Ecto neural progenitor cell (in vitro differentiated cells): Measurements from ENCODE around the gene RNF169.
"Not testable (repeated sequence)": the region's sequence is repeated elsewhere in the genome, so short reads cannot be mapped to it uniquely, and the experiment has no call there.

Experiments
- DNase-seq: peaks from one replicate; pipeline ENCODE4 v3.0.0-alpha.2; 2018; ENCODE audit warnings: low spot score

Gene RNF169

DNA sequence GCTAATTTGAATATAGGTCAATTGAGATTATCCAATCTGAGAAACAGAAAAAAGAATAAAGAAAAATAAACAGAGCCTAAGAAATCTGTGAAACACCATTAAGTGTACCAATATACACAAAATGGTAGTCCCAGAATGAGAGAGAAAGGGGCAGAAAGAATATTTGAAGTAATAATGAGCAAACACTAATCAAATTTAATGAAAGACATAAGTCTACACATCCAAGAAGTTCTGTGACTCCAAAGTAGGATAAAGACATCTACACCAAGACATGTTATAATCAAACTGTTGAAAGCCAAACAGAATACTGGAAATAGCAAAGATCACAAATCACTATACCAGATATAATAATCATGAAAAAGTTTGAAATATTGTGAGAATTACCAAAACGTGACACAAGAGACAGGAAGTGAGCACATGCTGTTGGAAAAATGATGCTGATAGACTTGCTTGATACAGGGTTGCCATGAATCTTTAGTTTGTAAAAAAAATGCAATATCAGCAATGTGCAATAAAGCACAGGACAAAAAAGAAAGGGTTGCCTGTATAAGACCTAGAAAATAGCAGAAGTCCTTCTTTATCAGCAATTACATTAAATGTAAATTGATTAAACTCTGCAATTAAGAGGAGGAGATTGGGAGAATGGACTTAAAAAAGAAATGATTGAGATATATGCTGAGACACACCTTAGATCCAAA lies 75.8 kb downstream of the RNF169 start:
- DNase-seq: no peak

DNA sequence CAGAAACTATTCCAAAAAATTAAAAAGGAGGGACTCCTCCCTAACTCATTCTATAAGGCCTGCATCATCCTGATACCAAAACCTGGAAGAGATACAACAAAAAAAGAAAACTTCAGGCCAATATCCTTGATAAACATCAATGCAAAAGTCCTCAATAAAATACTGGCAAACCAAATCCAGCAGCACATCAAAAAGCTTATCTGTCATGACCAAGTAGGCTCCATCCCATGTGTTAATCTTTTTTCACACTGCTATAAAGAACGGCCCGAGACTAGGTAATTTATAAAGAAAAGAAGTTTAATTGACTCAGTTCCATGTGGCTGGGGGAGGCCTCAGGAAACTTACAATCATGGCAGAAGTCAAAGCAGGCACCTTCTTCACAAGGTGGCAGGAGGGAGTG lies 76.9 kb downstream of the RNF169 start:
- not testable (repeated sequence) for DNase-seq

DNA sequence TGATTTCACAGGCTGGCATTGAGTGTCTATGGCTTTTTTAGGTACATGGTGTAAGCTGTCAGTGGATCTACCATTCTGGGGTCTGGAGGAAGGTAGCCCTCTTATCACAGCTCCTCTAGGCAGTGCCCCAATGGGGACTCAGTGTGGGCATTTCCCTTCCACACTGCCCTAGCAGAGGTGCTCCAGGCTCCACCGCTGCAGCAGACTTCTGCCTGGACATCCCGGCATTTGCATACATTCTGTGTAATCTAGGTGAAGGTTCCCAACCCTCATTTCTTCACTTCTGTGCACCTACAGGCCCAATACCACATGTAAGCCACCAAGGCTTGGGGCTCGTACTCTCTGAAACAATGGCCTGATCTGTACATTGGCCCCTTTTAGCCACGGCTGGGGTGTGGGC lies 78.3 kb downstream of the RNF169 start:
- DNase-seq: no peak

DNA sequence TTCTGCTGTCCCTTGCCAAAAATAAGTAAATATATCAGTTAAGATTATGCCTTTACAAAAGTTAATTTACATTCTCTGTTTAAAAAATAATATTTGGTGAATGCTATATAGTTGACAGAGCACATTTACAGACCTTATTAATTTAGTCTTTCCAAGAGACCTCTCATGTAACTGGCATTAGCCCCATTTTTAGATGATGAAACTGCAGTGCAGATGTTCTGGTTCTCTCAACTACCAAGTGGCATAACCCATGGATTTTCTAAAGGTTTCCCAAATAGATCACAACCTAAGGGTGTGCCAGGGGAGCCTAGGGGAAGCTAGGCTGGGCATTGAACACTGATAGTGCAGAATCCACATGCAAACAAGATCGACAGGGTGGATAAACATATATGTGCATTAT lies 88.5 kb downstream of the RNF169 start:
- DNase-seq: no peak

DNA sequence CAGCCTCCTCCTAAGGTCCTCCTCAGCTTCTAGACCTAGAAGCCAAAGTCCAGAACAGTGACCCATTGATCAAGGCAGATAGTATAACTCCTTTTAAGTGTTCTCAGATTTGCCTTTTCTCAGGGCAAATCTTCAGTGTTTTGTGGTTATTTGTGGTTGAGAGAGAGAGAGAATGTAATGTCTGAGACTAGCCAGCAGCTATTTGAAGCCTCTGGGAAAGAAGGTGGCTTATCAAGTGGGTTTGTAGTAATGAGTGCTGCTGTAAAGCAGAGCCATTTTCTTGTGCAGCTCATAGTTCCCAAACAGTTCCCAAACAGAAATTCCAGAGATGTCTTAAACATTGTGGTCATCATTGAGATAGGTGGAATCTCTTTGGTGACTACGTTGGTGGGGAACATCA lies 89.5 kb downstream of the RNF169 start:
- DNase-seq: no peak

DNA sequence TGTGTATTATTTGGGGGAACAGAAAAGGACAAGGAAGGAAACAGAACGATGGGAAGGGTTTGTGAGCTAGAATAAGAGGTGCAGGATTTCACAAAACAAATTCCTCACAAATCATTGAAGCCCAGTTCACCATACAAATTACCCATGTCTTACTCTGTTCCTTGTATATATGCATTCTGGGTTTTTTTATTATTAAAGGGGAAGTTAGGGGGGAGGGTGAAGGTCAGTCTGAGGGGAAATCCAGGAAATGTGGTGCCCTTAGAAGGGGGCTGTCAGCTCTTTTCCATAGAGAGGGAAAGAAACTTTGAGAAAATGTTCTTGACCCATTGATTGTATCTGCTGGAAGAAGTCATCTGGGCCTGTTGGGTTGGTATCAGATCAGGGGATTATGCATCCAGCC lies 90.8 kb downstream of the RNF169 start:
- no peak for DNase-seq

DNA sequence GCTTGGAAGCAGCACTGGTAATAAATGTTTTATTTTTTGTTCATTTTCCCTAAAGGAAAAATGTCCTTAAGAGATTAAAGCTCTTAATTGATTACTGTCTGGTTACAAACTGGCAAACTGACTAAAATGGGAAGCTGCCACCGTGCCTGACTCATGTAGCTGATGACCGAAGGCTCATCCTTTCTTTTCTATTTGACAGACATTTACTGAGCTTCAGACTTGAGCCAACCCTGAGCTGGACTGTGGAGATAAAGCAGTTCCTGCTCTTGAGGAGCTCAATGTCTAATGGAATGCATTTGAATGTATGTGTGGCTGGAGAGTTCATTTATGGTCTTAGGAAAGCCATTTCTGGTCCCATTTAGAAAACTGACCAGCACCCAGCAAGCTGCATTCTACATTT lies 91.3 kb downstream of the RNF169 start:
- no peak for DNase-seq

DNA sequence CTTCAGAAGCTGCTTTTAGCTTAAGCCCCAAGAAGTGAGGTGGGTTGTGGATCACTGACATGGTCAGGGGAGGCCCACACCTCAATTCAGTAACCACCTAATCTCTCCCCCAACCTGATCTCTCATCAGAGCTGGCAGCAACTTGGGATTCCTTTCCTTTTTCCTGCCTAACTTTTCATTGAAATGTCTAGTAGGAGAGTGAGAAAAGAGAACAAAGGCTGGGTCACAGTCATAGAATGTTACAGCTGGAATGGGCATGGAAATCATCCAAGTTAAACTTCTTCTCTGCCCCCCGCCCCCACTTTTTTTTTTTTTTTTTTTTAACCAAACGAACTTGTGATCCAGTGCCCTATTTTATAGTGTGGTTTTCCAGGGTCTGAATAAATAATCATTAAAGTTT lies 91.8 kb downstream of the RNF169 start:
- no peak for DNase-seq

DNA sequence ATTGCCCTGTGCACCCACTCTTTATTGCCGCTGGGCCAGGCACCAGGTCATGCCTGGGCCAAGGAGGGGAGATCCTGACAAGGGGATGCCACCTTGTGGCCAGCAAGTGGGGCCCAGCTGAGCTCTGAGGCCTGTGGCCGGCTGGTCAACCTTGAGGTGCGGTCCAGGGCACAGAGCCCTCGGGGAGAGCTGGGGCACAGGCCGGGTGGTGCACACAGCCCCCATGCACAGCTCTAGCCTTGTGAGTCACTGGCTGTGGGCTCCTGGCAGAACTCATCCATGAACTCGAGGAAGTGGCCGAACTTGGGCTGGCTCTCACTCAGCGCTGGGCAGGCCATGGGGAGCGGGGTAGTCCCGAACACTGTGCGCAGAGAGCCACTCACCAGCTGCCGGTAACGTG lies 94.3 kb downstream of the RNF169 start:
- no peak for DNase-seq

DNA sequence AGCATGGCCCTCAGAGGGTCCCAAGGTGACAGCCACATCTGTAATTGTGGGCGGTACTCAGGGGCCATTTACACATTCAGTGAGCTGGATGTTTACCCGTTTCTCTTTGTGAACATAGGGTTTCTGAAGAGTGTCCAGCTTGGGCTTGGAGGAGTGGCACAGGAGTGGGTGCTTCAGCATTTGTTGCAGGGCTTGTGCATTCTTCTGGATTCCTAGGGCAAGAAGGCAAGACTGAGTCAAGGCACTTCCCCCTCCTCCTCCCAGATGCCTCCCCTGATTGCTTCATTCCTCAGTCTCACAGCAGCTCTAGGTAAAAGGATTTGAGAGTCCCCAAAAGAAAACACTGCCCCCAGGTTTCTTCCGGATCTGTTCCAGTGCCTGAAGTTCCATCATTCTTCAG lies 95.4 kb downstream of the RNF169 start:
- DNase-seq: no peak

DNA sequence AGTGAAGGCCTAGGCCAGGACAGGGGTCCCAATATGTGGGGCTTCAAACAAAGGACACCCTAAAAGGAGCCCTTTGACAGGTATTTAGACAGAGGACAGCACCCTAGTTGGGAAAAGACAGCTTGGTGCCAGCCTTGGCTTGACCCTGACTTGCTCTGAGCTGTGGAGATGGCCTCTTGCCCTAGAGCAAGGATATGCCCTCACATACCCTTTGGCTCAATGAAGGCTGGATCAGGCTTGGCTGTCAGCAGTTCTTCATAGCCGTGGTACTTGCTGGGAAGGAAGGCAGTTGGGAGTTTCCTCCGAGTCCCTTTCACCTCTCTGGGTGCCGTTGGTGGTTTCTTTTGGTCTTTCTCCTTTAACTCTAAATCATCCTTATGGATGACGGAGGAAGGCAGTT lies 96.2 kb downstream of the RNF169 start:
- no peak for DNase-seq

DNA sequence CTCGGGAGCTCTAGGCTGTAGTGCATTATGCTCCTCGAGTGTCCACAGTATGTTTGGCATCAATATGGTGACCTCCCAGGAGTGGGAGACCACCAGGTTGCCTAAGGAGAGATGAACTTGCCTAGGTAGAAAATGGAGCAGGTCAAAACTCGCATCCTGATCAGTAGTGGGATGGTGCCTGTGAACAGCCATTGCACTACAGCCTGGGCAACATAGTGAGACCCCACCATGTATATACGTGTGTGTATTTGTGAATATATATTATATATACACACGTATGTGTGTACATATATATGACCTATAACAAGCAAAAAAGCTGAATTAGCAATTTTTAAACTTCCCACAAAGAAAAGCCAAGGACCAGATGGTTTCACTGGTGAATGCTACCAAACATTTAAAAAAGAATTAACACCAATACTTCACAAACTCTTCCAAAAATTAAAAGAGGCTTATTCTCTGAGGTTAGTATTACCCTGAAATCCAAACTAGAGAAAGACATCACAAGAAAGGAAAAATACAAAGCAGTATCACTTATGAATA lies 97.4 kb downstream of the RNF169 start:
- DNase-seq: no peak

DNA sequence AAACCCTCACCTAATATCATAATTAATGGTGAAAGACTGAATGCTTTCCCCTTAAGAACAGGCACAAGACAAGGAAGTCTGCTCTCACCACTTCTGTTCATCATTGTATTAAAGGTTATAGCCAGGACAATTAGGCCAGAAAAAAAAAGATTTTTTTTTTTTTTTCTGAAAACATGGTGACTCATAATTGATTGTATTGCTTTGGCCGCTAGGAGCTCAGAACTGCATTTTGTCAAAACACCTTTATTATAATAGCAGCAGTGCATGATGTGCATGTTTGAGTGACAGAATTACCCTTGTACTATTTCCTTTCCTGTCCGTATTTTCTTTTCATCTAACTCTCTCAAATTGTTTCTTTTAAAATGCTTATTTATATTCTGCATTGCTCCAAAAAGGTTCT lies 98.1 kb downstream of the RNF169 start:
- no peak for DNase-seq

DNA sequence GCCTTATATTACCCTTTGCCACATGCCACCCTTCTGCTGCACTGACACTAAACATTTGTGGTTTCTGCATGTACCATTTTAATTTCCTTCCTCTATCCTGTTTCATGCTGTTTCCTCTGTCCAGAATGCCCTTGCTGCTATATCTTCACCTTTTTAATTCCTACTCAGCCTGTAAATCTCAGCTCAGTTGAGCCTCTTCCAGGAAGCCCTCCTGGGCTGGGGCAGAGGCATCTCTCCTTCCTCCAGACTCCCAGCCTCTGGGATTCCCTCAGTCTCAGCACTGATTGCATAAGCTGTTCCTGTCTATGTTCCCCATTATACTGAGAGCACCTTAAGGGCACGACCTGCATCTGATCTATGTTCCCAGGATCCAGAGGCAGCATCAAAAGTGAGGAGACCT lies 98.7 kb downstream of the RNF169 start:
- DNase-seq: no peak

DNA sequence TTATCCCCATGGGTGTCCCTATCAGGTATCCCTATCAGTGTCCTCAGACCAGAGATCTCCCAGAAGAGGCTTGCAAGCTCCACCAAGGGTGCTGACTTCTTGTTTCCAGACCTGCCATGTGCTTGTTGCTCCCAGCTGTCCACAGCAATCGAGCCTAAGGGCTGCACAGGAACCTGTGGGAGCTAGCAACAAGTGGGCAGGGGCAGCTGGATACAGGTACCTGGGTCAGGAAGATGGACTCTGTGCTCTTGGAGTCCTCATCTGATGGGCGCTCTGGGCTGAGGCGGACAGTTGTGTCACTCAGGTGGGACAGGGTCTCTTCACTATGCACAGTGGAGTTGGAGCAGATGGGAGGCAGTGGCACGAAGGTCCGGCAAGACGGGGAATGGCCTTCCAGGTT lies 99.2 kb downstream of the RNF169 start:
- DNase-seq: no peak

DNA sequence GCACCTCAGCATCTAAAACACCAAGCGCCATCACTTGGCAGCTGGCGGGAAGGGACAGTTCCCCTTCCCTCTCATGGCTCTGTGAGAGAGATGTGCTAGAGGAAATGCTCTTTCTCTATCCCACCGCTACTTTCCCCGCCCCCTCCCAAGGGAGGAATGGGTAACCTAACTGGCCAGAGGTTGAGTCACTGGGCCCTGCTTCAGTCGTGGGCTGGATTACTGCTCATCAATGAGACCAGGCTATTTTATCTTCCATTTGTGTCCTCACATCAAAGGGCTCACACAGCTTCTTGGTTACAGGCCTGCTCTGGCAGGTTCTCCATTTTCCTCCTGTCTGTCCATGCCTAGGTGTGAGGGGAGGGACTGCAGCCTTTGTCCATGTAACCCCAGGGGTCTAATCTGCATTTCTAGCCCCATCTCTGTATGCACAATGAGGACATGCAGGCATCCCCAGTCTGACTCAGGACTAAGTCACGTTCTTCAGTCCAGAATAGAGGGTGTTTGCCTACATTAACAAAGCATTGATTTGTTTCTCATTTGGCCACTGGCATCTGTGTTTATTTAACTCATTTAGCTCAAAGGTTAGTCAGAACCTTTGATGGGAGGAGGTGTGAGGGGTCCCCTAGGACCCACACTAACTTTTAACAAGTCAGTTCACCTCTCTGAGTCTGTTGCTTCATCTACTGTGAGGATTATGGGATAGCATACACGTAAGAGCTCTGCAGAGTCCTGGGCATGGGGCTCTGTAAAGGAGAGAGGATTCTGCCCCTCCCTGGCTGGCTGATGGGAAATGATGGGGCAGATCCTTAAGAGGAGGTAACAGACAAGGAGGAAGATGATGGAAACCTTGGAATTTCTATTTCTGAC lies 101.1 kb downstream of the RNF169 start:
- no peak for DNase-seq

DNA sequence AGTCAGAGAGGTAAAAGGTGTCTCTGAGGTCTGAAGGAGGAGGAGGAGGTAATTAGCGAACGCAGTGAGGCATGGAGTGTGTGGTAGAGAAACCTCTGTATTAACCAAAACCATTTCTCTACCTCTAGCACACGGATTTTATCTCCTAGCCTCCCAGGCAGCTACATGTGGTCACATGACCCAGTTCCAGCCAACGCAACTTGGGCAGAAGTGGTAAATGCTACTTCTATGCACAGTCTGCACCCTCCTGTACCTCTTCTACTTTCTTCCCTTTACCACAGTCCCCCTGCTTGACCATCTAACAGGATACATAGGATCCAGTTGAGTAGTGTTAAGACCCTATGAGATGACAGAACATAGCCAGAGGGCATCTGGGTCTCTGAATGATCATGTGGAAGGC lies 104.6 kb downstream of the RNF169 start:
- no peak for DNase-seq

DNA sequence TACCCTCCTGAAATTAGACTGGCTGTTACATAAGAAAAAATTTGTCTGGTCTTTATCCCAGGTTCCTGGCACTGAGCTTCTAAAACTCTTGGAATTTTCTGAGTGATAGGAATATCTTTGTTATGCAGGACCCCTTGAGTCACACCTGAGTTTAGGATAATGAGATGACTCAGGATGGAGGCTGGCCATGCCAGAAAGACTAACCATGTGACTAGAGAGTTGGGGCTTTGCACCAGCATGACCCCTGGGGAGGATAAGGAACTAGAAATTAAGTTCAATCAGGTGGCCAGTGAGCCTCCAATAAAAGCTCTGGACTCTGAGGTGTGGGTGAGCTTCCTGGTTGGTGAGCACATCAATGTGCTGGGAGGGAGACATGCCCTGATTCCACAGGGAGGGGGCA lies 112.1 kb downstream of the RNF169 start:
- DNase-seq: no peak

DNA sequence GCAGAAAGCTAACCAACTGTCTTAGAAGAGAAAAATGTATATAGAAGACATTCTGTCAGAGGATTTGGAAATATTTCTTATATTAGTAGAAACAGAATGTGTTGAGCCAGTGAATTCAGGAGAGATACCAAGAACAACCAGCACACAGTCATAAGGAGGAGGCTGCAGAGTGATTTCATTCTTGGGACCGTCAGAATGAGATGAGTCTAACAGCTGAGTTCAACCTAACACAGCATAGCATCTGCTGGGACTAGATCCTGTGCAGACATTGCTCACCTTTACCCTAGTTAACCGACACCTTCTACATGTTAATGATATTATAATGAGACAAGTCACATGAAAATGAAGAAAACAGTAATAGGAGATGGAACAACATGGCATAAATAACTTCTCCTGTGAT lies 114.8 kb downstream of the RNF169 start:
- no peak for DNase-seq

DNA sequence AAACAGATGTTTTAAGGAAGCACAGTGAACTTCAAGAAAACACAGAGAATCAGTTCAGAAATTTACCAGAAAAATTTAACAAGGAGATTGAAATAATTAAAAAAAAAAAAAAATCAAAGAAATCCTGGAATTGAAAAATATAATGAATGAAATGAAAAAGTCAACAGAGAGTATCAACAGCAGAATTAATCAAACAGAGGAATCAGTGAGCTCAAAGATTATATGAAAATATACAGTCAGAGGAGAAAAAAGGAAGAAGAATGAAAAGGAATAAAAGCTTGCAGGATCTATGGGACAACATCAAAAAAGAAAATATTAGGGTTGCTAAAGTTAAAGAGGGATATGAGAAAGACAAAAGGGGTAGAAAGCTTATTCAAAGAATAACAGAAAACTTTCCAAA lies 117.9 kb downstream of the RNF169 start:
- no peak for DNase-seq

DNA sequence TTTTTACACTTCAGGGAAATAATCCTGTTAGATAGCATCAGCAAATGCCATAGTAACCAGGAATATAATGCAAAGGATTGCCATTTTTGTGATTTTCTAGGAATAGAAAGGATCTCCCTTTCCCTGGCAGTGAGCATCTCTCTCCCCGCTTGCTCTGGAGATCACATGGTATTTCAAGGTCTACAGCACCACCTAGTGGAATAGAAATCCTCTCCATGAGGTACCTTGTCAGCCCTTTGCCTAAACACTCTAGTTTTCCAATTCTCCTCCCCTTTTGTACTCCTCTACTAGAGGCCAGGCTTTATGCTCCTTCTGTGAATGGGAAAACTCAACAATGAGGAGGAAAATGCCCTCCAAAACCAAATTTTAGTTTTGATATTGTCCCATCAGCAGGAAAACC lies 121.8 kb downstream of the RNF169 start:
- DNase-seq: no peak

DNA sequence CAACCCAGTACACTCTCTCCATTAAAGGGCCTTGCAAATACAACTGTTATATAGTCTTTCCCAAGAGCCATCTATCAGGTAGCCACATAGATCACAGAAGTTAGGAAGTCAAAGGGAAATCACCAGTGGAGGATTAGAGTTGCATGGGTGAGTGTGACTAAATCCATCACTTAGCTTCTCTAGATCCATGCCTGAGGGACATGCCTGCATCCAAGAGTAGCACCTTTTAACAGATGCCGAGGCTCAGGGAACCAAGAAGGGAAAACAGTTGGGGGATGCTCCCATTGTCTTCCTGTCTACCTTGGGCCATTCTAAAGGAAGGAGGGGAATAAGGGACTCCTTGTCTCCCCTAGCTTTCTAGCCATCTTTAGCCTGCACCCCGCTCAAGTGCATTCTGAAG lies 122.4 kb downstream of the RNF169 start:
- DNase-seq: no peak

DNA sequence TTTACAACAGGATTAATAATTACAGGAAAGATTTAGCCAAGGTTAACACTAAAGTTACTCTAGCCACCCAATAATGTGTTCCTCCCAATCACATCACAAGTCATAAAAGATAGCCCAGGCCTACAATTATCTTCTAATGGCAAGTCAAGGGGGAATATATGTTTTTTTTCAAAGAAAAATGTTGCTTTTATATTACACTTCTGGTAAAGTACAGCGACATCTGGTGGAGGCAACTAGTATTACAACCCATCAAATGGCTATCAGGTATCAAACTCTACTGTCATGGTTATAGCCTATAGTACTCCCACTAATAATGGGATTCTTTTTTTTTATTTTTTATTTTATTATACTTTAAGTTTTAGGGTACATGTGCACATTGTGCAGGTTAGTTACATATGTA lies 128.5 kb downstream of the RNF169 start:
- DNase-seq: no peak
